HTR-8/SVneo (cell line): ENCODE measurements around the gene CEP83.
"Not testable (repeated sequence)": the region's sequence is repeated elsewhere in the genome, so short reads cannot be mapped to it uniquely, and the experiment has no call there.

Source experiments
- DNase-seq: peaks from one replicate; pipeline ENCODE4 v3.0.0; 2011; ENCODE audit warnings: low spot score, mixed read lengths; ENCODE audit not compliant: insufficient read length
- FAIRE-seq: peaks from 2 replicates; lab custom pipeline; 2011; peaks lifted over from hg19 to GRCh38; lab: Jason Lieb, UNC

Gene CEP83

DNA sequence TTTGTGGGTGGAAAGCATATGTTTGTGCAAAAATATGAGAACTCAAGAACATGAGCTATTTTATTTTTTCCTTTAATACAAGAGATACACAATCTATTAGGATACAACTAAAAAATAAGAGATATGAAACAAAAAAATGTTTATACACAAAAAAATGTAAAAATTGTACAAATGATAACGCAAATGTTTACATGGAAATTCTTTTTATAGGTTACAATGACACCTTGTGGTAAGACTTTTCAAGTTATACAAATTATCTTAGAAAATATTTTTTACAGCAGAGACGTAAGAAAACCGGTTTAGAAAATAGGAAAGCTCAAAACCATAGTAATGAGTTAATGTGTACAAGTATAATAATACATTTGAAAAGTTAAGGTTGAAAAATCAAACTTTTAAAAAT, 25.5 kb downstream of the CEP83 start:
- FAIRE-seq, result no peak
- DNase-seq, result no peak

DNA sequence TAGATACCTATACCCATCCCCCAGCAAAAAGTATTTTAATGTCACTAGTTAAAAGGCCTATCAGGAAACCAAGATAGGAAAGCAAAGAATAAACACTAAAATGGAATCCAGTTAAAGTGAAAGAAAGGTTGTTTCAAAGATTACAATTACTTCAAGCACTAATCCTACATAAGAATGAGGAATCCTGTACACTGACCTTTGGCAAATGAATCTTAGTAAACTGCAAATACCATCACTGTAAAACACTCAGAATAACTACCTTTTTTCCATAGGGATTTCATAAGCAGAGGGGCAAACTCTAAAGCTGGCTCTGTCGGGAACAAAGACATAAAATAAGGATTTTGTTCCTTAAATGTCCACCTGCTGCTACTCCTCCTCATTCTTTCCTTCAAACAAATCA, 25.9 kb downstream of the CEP83 start:
- no peak for FAIRE-seq
- DNase-seq, result no peak

DNA sequence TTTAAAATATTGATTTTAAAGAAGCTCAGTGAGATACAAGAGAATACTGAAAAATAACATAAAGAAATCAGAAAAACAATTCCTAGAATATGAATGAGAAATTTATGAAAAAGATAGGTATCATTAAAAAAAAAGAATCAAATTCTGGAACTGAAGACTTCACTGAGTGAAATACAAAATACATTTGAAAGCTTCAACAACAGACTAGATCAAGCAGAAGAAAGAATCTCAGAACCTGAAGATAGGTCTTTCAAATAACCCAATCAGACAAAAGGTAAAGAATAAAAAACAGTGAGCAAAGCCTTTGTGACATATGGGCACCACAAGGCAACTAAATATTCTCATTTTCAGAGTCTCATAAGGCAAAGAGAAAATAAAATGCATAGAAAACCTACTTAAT, 29.4 kb downstream of the CEP83 start:
- no peak for FAIRE-seq
- DNase-seq, result no peak

DNA sequence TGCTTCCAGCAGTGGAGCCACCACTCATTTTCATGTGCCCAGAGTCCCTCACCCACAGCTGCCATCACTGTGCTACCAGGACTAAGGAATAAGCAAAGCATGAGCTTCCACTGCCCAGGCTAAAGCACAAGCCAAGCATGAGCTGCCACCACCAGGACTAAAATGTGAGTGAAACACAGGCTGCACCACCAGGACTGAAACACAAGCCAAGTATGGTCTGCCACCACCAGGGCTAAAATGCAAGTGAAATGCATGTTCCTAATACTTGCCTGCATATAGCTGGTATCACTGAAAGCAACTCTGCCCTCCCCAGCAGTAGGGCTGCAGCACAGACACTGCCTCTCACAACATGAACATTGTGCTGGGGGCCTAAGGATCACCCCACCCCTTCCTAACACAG, 30.0 kb downstream of the CEP83 start:
- FAIRE-seq, result no peak
- DNase-seq, result no peak

DNA sequence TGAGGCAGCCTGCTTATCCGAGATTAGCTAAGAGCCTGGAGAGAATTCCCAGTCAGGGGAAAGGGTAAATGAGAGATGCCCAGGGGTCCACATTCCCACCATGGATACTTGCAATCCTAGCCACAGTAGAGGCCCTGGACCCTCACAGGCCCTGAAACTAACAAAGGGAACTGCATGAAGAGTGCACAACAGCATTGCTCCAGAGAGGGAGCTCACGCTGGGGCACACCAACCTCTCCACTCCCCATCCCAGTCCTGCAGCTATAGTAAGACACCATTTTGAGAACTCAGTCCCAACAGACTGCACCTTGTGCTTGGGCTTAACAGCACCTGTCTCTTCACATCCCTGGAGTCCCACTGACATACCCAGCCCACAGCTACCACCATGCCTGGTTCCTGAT, 30.5 kb downstream of the CEP83 start:
- no peak for FAIRE-seq
- DNase-seq, result no peak

DNA sequence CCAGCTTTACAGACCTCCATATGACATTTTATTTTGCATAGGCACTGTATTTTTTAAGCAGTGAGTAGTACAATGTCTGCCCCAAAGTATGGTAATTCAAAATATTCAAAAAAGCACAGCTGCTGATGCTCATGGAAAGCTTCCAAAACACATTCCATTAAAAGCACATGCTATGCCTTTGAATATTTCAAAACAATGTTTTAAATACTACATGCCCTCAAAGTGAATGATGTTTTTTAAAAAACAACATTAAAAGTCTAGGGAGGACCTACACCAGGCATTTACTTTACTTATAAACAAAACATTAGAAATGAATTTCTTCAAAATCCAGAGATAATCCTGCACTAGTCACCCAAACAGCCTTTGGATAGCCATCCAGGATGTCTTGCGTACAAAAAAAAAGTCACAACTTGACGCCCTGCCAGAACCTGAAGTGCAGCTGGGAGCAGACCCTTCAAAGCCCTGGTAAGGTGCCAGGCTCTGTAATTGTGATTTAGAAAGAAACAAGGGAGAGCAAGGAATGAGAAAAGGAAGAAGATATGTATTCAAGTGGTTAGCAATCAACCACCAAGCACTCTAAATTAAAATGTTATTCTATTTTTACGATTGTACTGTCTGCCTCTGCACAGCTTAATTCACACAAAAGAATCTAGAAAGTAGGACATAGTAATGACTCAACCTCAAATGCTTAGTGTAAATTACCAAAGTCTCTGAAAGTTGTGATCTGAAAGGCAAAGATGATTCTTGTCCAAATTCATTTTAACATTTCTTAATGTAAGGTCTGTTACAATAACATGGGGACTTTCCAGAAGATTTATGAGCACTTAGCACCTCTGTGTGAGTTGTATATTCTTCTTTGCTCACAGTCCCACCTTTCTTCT, 31.9 kb downstream of the CEP83 start:
- FAIRE-seq (no peak), DNase-seq (no peak)

DNA sequence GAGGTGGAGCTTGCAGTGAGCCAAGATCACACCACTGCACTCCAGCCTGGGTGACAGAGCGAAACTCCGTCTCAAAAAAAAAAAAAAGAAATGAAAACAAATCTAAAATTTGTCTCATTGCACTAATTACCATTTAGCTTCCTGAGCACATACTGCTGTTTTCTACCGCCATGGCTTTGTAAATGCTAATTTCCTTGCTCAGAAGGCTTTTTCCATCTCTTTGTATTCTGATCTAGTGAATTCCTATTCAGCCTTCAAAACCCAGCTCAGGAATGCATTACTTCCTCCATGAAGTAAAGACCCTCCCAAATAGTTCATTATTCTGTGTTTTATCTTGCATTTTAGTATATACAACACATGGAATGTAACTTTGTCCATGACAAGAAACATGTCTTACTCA, 33.6 kb downstream of the CEP83 start:
- no peak for FAIRE-seq

DNA sequence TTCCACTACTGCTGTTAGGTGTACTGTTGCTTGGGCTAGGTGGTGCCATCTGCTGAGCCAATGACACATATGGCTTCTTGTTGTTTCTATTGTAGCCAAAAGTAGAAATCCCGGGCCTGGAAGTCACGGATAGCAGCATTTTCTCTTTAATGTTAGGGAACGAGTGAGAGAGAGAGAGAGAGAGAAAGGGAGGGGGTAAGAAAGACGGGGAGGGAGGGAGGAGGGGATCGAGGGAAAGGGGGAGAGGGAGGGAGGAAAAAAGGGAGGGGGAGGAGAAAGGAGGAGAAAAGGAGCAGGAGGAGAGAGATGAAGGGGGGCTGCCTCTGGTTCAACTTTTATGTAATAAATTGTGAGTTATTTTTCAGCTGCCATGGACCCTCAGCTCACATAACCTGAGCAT, 34.8 kb downstream of the CEP83 start:
- FAIRE-seq, DNase-seq: not testable (repeated sequence)

More for the DNA sequence above, 33.6 kb downstream of the CEP83 start:
- DNase-seq, result no peak

DNA sequence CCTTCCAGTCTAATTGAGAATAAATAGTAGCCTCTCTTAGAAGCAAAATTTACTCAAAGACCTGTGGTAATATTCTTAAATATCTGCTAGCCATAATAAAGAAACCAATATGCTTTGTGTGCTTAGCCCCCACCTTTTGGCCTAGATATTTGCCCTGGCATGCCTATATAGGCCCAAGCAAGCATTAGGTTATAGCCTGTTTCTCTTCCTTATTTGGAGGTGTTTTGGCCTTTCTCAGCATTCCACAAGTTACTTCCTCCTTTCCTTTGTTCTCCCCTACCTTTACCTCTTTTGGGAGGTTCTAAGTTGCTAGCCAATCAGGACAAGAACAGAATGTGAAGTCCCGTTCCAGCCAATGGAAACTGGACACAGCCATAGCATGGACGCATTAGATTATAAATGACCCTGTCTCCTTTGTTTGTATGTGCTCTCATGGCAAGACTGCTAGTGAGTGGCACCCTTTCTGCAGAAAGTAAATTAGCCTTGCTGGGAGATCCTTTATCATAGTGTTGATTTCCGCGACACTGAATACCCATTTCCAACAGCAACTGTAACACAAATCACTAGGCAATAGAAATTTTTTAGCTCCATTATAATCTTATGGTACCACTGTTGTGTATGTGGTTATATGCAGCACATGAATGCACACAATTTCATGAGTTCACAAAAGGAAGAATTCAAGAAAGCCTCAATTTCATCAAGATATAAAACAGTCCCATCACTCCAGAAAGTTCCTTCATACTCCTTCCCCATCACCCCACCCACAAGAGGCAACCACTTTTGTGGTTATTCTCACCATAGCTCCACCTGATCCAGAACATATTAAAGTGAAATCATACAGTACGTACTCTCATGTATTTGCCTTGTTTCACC, 37.6 kb downstream of the CEP83 start:
- FAIRE-seq (no peak), DNase-seq (no peak)

DNA sequence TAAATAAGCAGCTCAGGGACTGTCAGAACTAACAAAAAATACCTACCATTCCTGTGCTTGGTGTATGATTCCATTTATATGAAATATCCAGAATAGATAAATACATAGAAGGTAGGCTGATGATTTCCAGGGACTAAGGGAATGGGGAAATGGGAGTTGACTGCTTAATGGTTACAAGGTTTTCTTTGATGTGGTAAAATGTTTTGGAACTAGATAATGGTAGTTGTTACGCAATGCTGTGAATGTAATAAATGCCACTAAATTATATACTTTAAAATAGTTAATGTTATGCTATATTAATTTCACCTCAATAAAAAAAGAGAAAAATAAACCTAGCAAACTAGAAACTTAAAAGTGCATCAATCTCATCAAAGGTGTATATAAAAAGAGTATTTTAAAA, 41.1 kb downstream of the CEP83 start:
- no peak for DNase-seq
- FAIRE-seq, result no peak

DNA sequence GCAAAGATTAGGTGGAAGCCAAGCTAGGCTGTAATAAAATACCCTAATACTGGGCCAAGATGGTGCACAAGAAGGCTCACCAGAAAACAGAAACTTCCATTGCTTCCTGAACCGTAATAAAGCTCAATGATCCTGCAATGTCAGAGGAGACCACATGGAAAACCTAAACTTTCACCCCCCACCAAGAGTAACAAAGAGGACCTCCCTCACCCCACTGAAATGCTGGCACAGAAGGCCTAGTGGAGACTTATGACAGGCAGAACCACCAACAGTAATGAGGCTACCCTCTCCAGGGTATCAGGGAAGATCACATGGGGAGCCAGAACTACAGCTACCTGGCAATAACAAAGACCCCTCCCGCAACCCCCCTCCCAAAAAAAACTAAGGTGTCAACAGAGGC, 43.1 kb downstream of the CEP83 start:
- FAIRE-seq, result no peak
- DNase-seq, result no peak

DNA sequence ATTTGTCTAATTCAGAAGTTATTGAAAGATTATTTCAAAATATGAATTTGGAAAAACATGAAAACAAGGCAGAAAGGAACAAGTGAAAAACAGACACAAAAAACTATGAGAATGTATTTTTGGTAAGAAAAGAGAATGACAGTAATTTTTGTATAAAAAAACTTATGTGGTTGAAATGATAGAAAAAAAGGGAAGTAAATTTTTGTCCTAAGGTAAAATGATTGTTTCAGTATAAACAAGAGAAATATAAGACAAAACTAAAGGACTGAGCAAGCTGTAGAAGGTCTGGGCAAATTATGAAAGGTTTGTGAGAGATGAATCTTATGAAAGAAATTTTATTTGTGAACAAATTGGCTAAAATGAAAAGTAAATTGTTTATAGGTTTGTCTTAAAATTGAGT, 44.6 kb downstream of the CEP83 start:
- no peak for DNase-seq
- FAIRE-seq, result no peak

DNA sequence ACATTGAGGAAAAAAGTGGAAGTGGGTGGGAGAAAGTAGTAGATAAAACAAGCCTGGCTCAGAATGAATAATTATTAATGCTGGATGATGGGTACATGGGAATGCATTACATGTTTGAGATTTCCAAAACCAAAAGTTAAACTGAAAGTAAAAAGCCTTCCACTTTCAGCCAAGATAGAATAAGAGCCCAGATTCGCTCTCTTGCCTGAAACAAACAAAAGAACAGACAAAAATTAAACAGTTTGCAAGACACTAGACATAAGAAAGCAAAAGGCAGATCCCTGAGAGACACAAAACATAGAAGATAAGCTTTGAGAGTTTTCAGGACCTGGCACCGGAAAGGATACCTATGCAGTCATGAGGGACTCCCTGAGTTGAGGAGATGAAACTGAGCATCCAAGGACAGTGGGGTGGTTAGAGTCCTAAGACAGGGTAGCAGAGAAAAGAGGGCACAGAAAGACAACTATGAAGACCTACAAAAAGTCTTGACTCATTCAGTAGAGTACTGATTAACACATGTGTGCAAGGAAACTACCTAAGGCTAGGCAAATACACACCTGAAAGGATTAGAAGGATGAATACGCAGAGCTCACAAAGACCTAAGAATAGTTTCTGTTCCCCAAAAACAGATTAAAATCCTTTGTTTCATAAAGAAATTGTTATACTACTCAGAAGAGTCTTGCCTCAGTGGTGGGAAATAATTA, 54.1 kb downstream of the CEP83 start:
- FAIRE-seq (no peak), DNase-seq (no peak)

DNA sequence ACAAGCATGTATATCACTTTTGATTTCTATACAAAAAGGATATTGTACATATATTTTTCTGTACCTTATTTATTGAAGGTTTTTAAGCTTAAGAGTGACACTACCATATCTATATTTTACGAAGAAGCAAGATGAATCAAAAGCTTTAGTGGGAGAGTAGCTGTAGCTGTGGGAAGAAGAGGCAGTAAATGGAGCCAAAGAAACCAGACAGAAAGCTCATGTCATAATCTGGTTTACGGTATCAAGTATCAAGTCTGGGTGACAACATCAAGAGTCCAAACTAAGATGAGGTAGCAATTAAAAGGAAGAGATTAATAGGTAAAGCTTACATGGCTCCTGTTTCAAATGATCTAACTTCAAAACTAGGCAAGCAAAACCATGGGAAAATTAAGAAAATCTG, 54.8 kb downstream of the CEP83 start:
- DNase-seq, result no peak
- FAIRE-seq, result no peak

DNA sequence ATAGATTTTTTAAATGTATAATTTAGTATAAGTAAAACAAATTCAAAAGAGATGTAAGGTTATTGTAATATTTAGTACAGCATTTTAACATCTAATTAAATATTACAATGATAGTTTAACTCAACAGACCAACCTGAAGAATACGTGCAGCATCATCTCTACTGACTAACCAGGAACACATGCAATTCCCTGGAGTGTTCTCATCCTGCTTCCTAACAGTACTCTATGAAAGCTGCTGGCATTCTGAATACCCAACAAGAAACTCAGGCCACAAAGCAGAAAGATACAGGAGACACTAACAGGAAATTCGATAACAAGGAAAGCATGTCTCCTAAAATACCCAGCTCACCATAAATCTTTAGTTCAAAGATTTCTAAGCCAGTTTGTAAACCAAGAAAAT, 58.3 kb downstream of the CEP83 start:
- FAIRE-seq (no peak), DNase-seq (no peak)

DNA sequence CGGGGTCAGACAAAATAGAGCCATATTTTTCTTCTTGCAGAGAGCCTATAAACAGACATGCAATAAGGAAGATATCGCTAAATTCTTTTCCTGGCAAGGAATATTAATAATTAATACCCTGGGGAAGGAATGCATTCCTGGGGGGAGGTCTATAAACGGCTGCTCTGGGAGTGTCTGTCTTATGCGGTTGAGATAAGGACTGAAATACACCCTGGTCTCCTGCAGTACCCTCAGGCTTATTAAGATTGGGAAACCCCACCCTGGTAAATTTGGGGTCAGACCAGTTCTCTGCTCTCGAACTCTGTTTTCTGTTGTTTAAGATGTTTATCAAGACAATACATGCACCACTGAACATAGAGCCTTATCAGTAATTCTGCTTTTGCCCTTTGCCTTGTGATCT, 61.0 kb downstream of the CEP83 start:
- FAIRE-seq, DNase-seq: not testable (repeated sequence)

DNA sequence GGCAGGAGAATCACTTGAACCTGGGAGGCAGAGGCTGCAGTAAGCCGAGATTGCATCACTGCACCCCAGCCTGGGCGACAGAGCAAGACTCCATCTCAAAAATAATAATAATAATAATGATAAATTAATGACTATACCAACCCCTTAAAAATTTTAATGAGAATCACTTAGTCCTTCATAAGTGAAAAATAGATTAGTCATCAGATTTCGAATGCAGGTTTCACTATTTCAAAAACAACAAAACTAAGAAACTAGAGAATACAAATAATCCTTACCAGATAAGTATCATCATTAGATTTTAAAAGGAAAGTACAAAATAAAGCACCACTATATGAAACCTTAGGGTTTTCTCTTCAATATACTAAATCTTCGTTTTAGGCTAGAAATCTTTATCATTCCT, 62.3 kb downstream of the CEP83 start:
- no peak for DNase-seq
- FAIRE-seq, result no peak

DNA sequence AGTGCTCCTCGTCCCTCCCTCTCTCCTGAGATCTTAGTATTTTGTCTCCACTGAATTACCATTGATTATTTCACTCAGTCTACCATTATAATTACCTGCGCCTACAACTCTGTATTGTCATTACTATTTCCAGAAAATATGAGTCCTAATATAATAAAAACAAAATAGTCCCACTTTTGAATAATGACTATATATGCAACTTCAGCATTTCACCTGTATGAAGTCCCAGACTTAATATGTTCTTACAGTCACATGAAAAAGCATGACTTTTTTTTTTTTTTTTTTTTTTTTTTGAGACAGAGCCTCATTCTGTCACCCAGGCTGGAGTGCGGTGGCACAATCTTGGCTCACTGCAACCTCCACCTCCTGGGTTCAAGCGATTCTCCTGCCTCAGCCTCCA, 63.7 kb downstream of the CEP83 start:
- not testable (repeated sequence) for FAIRE-seq

DNA sequence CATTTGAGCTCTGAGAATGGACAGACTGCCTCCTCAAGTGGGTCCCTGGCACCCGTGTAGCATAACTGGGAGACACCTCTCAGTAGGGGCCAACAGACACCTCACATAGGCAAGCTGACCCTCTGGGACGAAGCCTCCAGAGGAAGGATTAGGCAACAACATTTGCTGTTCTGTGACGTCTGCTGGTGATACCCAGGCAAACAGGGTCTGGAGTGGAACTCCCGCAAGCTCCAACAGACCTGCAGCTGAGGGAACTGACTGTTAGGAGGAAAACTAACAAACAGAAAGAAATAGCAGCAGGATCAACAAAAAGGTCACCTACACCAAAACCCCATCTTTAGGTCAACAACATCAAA, 69.6 kb downstream of the CEP83 start:
- no peak for DNase-seq
- no peak for FAIRE-seq

More for the DNA sequence above, 63.7 kb downstream of the CEP83 start:
- DNase-seq, result not testable (repeated sequence)

DNA sequence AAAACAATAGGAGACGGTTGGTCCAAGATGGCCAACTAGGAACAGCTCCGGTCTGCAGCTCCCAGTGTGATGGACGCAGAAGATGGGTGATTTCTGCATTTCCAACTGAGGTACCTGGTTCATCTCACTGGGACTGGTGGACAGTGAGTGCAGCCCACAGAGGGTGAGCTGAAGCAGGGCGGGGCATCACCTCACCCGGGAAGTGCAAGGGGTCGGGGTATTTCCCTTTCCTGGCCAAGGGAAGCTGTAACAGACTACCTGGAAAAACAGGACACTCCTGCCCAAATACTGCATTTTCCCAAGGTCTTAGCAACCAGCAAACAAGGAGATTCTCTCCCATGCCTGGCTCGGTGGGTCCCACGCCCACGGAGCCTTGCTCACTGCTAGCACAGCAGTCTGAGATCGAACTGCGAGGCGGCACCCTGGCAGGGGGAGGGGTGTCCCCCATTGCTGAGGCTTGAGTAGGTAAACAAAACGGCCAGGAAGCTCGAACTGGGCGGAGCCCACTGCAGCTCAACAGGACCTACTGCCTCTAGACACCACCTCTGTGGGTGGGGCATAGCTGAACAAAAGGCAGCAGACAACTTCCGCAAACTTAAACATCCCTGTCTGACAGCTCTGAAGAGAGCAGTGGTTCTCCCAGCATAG, 70.1 kb downstream of the CEP83 start:
- not testable (repeated sequence) for DNase-seq, FAIRE-seq
